GM19397 (cell line): ENCODE results near the gene ARPP21.

ENCODE experiments used
- ATAC-seq: cut with Tn5 transposase; IDR thresholded peaks from one replicate; pipeline ENCODE4 v1.9.1; 2021; ENCODE audit warnings: mild to moderate bottlenecking, moderate library complexity; ENCODE audit not compliant: unreplicated experiment

Gene ARPP21

GRCh38 chr3:35641331-35641730 is 2.0 kb downstream of the ARPP21 start:
- no peak for ATAC-seq

- ATAC-seq: no peak
These were observed 2.7 kb downstream of the ARPP21 start for GRCh38 chr3:35641920-35642527.

GRCh38 chr3:35643495-35643894 is 4.2 kb downstream of the ARPP21 start:
- no peak for ATAC-seq

- no peak for ATAC-seq
These were observed 5.1 kb downstream of the ARPP21 start for GRCh38 chr3:35644451-35644850.

GRCh38 chr3:35645189-35645588 is 5.9 kb downstream of the ARPP21 start:
- ATAC-seq: no peak

GRCh38 chr3:35646081-35646480 is 6.8 kb downstream of the ARPP21 start:
- no peak for ATAC-seq

- no peak for ATAC-seq
These were observed 8.1 kb downstream of the ARPP21 start for GRCh38 chr3:35647461-35647860.

- ATAC-seq: no peak
These were observed 9.0 kb downstream of the ARPP21 start for GRCh38 chr3:35648347-35648746.

GRCh38 chr3:35649405-35649804 is 10.1 kb downstream of the ARPP21 start:
- no peak for ATAC-seq

GRCh38 chr3:35651426-35651825 is 12.1 kb downstream of the ARPP21 start:
- ATAC-seq: no peak

GRCh38 chr3:35651851-35652250 is 12.5 kb downstream of the ARPP21 start:
- no peak for ATAC-seq

GRCh38 chr3:35653347-35653746 is 14.0 kb downstream of the ARPP21 start:
- no peak for ATAC-seq

GRCh38 chr3:35654476-35654875 is 15.2 kb downstream of the ARPP21 start:
- no peak for ATAC-seq

GRCh38 chr3:35658686-35659085 is 19.4 kb downstream of the ARPP21 start:
- no peak for ATAC-seq

GRCh38 chr3:35659768-35660167 is 20.4 kb downstream of the ARPP21 start:
- no peak for ATAC-seq

GRCh38 chr3:35663471-35663870 is 24.1 kb downstream of the ARPP21 start:
- ATAC-seq: no peak

- peak; percentile 91 for ATAC-seq
These were observed 25.2 kb downstream of the ARPP21 start for GRCh38 chr3:35664460-35664919.

- no peak for ATAC-seq
These were observed 26.2 kb downstream of the ARPP21 start for GRCh38 chr3:35665390-35666055.

- ATAC-seq: no peak
These were observed 27.6 kb downstream of the ARPP21 start for GRCh38 chr3:35666888-35667287.

- ATAC-seq: no peak
These were observed 31.2 kb downstream of the ARPP21 start for GRCh38 chr3:35670408-35670965.

- ATAC-seq: no peak
These were observed 32.2 kb downstream of the ARPP21 start for GRCh38 chr3:35671483-35671882.

GRCh38 chr3:35673017-35673416 is 33.7 kb downstream of the ARPP21 start:
- ATAC-seq: no peak
